HG02870 (cell line): ENCODE results near the gene SLC6A19.

Experiments
- ATAC-seq: cut with Tn5 transposase; IDR thresholded peaks from one replicate; pipeline ENCODE4 v1.9.1; 2021; ENCODE audit warnings: mild to moderate bottlenecking, moderate library complexity; ENCODE audit not compliant: unreplicated experiment

Gene SLC6A19

DNA sequence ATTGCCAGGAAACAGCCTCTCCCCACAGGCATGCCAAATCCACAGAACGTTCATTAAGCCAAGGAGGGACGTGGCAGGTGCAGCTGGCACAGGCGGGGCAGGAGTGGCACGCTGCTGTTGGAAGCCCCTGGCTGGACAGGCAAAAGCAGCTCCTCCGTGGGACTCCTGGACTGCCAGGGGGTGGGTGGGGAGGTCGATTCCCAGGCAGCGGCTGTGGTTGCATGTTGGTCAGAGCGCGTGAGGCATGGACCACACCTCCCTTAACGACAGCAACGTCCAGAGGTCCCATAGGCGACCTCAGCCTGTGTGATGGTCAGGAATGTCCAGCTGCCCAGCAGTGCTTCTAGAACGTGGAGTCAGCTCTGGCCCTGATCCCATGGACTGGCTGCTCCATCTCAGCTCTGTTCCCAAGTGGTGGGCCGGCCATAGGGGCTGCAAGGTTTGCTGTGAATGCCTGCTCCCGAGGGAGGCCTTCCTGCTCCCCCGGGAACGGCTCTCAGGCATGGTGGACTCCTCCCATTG, 6.9 kb downstream of the SLC6A19 start:
- ATAC-seq = no peak

- ATAC-seq = no peak
Observed at GRCh38 chr5:1208743-1209488, 7.5 kb downstream of the SLC6A19 start.

DNA sequence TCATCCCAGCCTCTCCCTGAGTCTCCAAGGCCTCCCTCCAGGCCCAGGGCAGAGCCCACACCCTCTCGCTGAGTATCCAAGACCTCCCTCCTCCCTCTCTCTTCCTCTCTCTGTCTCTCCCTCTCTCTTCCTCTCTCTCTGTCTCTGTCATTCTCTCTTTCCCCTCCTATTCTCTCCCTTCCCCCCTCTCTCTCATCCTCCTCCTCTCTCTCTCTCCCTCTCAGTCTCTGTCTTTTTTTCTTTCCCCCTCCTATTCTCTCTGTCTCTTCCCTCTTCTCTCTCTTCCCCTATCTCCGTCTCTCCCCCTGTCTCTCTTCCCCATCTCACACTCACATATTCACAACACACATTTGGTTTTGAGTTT, 8.1 kb downstream of the SLC6A19 start:
- ATAC-seq = no peak

DNA sequence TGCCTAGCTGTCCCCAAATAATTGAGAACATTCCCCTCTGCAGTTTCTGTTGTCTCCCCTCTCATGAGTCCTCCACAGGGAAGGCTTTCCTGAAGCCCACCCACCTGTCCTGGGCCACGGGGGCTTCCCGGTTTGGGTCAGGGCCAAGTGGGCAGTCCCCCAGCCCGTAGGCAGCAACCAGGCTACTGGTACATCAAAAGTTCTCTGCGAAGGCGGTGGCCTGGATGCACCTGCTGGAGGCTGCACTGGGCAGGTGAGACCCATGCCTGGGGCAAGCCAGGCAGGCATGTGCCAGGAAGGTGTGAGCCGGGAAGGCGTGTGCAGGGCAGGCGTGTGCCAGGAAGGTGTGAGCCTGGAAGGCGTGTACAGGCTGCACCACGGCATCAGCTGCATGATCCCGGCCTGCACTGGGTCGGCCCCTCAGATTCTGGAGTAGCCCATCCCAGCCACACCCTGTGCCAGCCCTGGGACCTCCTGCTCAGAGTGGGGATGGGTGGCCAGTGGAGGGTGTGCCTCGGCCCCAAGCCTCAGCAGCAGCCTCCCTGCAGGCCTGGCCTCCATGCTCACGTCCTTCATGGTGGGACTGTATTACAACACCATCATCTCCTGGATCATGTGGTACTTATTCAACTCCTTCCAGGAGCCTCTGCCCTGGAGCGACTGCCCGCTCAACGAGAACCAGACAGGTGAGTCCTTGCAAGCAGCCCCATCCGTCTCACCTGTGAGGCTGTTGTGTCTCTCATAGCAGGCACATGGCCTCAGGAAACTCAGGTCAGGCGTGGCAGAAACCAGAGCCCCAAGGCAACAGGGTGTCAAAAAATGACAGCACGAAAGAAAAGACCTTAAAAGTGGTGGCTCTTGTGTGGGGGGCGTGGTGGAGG, 8.7 kb downstream of the SLC6A19 start:
- no peak for ATAC-seq

DNA sequence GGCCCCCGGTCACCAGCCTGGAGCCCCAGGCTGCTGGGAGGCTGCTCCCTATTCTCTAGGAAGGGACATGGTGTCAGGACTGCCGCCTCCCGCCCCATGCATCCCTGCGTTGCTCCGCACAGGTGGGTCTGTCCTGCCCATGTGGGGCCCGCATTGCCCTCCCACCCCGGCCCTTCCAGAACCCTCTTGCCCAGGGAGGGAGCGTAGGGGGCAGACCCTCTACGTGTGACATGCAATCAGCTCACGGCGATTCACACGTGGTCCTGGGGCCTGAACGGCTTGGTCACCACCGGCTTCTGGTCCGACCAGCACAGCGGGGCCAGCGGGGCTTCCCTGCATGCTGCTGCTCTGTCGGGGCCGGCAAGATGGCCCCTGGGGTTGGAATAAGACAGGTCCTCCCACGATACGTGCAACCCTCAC, 9.4 kb downstream of the SLC6A19 start:
- no peak for ATAC-seq

DNA sequence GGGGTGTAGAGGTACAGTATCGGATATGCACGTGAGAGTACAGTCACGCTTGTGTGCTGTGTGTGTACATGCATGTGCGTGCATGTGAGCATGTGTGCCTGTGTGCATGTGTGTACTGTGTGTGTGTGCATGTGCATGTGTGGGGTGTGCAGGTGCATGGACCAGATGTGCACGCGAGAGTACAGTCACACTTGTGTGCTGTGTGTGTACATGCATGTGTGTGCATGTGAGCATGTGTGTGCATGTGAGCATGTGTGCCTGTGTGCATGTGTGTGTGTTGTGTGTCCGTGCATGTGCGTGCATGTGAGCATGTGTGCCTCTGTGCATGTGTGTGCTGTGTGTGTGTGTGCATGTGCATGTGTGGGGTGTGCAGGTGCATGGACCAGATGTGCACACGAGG, 10.3 kb downstream of the SLC6A19 start:
- ATAC-seq = no peak

- no peak for ATAC-seq
Observed at GRCh38 chr5:1212271-1212670, 10.9 kb downstream of the SLC6A19 start.

GRCh38 chr5:1212881-1213280, 11.5 kb downstream of the SLC6A19 start:
- ATAC-seq = no peak

DNA sequence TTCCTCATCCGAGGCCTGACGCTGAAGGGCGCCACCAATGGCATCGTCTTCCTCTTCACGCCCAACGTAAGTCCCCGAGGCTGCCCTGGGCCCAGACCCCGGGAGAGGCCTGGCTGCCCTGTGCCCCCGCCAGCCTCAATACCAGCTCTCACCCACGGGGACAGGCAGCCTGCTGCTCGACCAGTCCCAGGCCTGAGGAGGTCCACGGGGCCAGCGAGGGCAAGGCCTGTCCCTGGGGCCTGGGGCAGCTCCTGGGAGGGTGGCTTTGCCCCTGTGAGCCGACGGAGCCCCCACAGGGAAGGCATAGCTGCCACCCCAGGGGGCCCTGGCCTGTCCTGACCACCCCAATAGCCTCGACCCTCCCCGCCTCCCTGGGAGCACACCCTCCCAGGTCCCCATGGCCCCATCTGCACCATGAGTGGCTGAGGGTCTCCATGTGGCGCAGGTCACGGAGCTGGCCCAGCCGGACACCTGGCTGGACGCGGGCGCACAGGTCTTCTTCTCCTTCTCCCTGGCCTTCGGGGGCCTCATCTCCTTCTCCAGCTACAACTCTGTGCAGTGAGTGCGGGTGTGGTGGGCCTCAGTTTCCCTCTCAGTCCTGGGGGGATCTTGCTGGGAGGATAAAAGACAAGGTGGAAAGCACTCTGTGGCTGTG, 12.2 kb downstream of the SLC6A19 start:
- ATAC-seq = no peak

GRCh38 chr5:1214163-1214935, 13.0 kb downstream of the SLC6A19 start:
- ATAC-seq = no peak

DNA sequence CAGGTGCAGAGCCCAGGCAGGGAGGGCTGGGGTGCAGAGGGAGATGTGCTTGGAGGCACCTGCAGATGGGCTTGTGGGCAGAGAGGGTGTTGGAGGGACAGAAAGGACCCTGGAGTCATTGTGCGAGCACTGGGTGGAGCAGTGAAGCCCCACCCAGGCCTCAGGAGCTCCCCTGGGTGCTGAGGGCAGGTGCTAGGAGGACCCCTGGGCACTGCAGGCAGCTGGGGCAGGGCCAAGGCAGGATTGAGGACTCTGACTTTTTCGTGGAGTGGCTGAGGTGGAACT, 13.5 kb downstream of the SLC6A19 start:
- ATAC-seq = no peak

GRCh38 chr5:1215320-1216096, 14.1 kb downstream of the SLC6A19 start:
- ATAC-seq = no peak

- no peak for ATAC-seq
Observed at GRCh38 chr5:1216211-1216917, 15.0 kb downstream of the SLC6A19 start.

DNA sequence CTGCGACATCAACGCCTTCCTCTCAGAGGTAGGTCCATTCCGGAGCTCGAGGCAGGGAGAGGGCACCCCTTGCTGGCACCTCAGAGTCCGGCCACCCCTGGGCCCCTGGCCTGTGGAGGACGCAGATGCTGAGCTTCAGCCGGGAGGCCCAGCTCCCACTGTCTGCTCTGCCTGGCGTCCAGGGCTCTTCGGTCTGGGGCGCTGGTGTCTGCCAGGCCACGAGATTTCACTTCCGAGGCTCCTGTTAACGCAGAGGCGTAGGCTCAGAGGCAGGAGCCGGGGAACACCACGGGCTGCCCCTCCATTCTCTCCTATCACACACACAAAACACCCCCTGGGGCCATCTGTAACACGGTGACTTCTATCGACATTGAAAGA, 15.5 kb downstream of the SLC6A19 start:
- no peak for ATAC-seq

DNA sequence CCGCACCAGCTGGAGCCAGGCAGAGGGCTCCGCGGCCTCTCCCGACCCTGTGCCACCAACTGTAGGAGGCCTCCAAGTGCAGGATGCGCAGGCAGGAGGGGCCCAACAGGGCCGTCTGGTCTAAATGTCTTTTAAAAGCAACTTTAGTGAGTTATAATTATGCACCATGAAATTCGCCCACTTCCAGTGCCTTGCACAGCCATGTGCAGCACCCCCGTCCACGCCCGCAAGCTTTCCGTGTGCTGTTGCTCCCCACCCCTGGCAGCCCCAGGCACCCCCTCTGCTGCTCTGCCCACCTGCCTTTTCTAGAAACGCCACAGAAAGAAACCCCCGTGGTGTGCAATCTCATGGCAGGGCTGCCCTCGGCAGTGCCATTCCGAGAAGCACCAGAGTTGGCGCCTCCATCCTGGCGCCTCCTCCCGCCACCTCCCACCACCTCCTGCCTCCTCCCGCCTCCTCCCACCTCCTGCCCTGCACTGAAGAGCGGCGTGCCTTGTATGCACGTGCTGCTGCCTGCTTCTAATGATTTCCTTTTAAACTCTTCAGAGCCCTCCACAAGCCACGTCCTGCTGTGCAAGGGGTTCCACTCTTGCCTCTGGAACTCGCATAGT, 16.3 kb downstream of the SLC6A19 start:
- no peak for ATAC-seq

GRCh38 chr5:1218351-1219080, 17.1 kb downstream of the SLC6A19 start:
- no peak for ATAC-seq

DNA sequence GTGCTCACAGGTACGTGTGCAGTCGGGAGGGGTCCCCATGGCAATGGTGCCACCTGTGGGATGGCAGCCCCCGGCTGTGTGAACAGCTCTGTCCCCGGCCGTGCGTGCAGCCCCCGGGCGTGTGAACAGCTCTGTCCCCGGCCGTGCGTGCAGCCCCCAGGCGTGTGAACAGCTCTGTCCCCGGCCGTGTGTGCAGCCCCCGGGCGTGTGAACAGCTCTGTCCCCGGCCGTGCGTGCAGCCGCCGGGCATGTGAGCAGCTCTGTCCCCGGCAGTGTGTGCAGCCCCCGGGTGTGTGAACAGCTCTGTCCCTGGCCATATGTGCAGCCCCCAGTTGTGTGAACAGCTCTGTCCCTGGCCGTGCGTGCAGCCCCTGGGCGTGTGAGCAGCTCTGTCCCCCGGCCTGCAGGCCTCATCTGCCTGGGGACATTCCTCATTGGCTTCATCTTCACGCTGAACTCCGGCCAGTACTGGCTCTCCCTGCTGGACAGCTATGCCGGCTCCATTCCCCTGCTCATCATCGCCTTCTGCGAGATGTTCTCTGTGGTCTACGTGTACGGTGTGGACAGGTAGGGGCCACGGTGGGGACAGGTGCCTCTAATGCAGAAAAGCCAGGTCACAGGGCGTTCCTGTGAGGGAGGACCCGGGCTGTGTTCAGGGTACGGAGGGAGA, 17.8 kb downstream of the SLC6A19 start:
- no peak for ATAC-seq

DNA sequence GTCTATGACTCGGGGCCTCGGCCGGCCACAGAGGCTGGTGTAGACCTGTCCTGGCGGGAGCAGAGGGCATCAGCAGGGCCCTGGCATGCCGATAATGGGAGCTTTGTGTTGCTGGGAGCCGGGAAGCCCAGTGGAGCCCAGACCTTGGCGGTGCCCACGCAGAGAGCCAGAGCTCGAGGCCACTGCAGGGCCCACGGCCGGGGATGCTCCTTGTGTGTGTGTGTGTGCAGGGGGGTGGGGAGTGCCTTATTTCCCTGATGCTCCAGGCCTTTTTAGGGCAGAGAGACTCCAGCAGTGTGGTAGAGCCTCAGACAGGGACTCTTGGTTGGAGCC, 18.3 kb downstream of the SLC6A19 start:
- ATAC-seq = no peak
